ENCODE results near the gene NLRP10. TPM values are rescaled to one million over a fixed set of nuclear protein-coding genes. Genes with fewer than 3 reads are reported as not detected.

NLRP10 gene
- total RNA-seq, 1 experiment from 2014 or later, result 0.77 TPM

DNA sequence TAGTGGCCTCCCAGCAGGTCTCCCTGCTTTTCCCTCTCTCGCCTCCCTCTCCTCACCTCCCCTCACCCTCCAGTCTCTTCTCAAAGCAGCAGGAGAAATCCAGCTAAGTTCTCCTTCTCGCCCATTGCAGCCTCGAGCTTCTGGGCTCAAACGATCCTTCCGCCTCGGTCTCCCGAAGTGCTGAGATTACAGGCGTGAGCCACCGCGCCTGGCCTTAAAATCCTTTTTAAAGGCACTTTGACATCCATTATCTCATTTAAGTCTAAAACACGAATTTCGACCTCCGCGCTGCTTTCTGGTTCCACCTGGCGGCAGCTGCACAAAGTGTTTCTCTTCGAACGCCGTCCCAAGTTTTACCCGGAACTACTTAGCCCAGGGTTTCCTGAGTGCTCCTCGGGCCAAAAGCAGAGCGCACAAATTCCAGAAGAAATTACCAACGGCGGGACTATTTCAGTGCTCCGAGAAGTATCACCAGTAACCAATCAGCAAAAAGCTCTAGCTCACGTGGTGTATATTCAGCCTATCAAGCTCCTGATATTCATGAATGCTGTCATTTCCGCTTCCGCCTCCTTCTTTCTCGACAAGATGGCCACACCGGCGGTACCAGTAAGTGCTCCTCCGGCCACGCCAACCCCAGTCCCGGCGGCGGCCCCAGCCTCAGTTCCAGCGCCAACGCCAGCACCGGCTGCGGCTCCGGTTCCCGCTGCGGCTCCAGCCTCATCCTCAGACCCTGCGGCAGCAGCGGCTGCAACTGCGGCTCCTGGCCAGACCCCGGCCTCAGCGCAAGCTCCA lies 21.7 kb upstream of the NLRP10 start, which contains the start of gene EIF3F (continued):
- no peak for TF ChIP-seq ZBTB21 (CRISPR knock-in tag; IDR thresholded peaks at IDR 0.05; ENCODE audit: borderline replicate concordance)
- TF ChIP-seq, protein P1, sequence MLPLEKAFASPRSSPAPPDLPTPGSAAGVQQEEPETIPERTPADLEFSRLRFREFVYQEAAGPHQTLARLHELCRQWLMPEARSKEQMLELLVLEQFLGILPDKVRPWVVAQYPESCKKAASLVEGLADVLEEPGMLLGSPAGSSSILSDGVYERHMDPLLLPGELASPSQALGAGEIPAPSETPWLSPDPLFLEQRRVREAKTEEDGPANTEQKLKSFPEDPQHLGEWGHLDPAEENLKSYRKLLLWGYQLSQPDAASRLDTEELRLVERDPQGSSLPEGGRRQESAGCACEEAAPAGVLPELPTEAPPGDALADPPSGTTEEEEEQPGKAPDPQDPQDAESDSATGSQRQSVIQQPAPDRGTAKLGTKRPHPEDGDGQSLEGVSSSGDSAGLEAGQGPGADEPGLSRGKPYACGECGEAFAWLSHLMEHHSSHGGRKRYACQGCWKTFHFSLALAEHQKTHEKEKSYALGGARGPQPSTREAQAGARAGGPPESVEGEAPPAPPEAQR (CRISPR knock-in tag; IDR thresholded peaks at IDR 0.05), result no peak
- peak; percentile 78 for TF ChIP-seq ETV6 (CRISPR knock-in tag; IDR thresholded peaks at IDR 0.05)
- TF ChIP-seq NFYB (CRISPR knock-in tag; conservative IDR thresholded peaks at IDR 0.05; ENCODE audit: low read depth), result peak; percentile 81
- TF ChIP-seq IRF2 (CRISPR knock-in tag; IDR thresholded peaks at IDR 0.05; ENCODE audit: borderline replicate concordance, low read depth), result no peak
- no peak for TF ChIP-seq MXD4 (CRISPR knock-in tag; IDR thresholded peaks at IDR 0.05; ENCODE audit: borderline replicate concordance)
- TF ChIP-seq, protein P2, sequence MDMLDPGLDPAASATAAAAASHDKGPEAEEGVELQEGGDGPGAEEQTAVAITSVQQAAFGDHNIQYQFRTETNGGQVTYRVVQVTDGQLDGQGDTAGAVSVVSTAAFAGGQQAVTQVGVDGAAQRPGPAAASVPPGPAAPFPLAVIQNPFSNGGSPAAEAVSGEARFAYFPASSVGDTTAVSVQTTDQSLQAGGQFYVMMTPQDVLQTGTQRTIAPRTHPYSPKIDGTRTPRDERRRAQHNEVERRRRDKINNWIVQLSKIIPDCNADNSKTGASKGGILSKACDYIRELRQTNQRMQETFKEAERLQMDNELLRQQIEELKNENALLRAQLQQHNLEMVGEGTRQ (CRISPR knock-in tag; IDR thresholded peaks at IDR 0.05), result peak; percentile 97
- TF ChIP-seq SOX15 (CRISPR knock-in tag; IDR thresholded peaks at IDR 0.05), result no peak
- TF ChIP-seq GABPB1 (CRISPR knock-in tag; IDR thresholded peaks at IDR 0.05), result peak; percentile 60
- no peak for TF ChIP-seq PRRX2 (CRISPR knock-in tag; IDR thresholded peaks at IDR 0.05)
- TF ChIP-seq ZNF263 (CRISPR knock-in tag; IDR thresholded peaks at IDR 0.05; ENCODE audit: low read depth), result no peak
- TF ChIP-seq, protein P3, sequence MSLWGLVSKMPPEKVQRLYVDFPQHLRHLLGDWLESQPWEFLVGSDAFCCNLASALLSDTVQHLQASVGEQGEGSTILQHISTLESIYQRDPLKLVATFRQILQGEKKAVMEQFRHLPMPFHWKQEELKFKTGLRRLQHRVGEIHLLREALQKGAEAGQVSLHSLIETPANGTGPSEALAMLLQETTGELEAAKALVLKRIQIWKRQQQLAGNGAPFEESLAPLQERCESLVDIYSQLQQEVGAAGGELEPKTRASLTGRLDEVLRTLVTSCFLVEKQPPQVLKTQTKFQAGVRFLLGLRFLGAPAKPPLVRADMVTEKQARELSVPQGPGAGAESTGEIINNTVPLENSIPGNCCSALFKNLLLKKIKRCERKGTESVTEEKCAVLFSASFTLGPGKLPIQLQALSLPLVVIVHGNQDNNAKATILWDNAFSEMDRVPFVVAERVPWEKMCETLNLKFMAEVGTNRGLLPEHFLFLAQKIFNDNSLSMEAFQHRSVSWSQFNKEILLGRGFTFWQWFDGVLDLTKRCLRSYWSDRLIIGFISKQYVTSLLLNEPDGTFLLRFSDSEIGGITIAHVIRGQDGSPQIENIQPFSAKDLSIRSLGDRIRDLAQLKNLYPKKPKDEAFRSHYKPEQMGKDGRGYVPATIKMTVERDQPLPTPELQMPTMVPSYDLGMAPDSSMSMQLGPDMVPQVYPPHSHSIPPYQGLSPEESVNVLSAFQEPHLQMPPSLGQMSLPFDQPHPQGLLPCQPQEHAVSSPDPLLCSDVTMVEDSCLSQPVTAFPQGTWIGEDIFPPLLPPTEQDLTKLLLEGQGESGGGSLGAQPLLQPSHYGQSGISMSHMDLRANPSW (CRISPR knock-in tag; conservative IDR thresholded peaks at IDR 0.05; ENCODE audit: low read depth), result no peak
- TF ChIP-seq ZNF396 (CRISPR knock-in tag; IDR thresholded peaks at IDR 0.05; ENCODE audit: borderline replicate concordance), result no peak
- TF ChIP-seq SMAD3 (CRISPR knock-in tag; IDR thresholded peaks at IDR 0.05; ENCODE audit: borderline replicate concordance), result peak; percentile 64; the same call in 1 of the 2 replicates
- TF ChIP-seq ESRRA (CRISPR knock-in tag; IDR thresholded peaks at IDR 0.05; ENCODE audit: borderline replicate concordance), result peak; percentile 67; the same call in 1 of the 2 replicates
- 0 out of 2 replicates have a peak, but pooled peaks have one; percentile 27 for TF ChIP-seq CREB1 (CRISPR knock-in tag; IDR thresholded peaks at IDR 0.05)
- peak; percentile 63; the same call in 1 of the 2 replicates for TF ChIP-seq TEAD4 (CRISPR knock-in tag; IDR thresholded peaks at IDR 0.05)
- TF ChIP-seq ELF4 (CRISPR knock-in tag; IDR thresholded peaks at IDR 0.05; ENCODE audit: low read depth), result no peak

DNA sequence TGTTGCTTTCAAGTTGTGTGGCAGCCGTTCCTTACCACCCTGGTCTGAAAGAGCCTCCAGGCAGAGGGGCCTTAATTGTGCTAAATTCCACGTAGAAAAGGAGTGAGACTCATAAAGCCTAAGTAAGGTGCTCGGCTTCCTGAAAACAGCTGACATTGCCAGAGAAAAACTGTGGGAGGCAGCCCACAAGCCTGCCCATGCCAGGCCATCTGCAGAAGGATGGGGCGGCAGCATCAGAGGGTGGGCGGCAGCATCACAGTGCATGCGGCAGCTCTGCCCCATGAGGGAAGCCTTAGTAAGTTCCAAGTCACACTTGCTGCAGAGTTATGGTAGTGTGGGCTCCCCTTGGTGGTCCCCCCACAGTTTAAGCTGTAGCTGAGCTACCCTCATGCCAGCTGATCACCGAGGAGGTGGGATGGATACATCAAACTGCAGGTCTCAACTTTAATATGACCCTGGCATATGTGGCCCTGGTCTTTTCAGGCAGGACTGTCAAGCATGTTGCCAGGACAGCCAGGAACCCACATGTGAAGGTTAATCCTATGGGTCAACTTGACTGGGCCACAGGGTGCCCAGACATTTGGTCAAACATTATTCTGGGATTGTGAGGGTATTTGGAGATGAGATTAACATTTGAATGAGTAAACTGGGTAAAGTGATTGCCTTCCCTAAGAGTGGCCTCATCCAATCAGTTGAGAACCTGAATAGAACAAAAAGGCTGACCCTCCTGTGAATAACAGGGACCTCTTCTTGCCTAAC lies 18.8 kb upstream of the NLRP10 start:
- H3K9me3 Mint-ChIP-seq, result peaks cover 10% of the 10 kb centered on the region
- peaks cover 21% of the 10 kb centered on the region for H3K4me1 Mint-ChIP-seq
- TF ChIP-seq, protein P4, sequence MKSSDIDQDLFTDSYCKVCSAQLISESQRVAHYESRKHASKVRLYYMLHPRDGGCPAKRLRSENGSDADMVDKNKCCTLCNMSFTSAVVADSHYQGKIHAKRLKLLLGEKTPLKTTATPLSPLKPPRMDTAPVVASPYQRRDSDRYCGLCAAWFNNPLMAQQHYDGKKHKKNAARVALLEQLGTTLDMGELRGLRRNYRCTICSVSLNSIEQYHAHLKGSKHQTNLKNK (CRISPR knock-in tag; IDR thresholded peaks at IDR 0.05), result no peak
- peak; percentile 88; the same call in 1 of the 2 replicates for TF ChIP-seq ZNF416 (CRISPR knock-in tag; IDR thresholded peaks at IDR 0.05)
- CTCF ChIA-PET, result interaction anchor here (1.1 to 2.3 kb wide), 3 partner anchors 77 to 90 kb away, joined by 3 to 9 read pairs (median 3); no protein-coding TSS in a partner anchor
- no peaks in the 10 kb centered on the region for H3K27me3 Mint-ChIP-seq (ENCODE audit: low read depth)
- no peak overlapping the region for H3K27ac Mint-ChIP-seq
- H3K4me3 Mint-ChIP-seq, result no peak overlapping the region
- peaks cover 6% of the 10 kb centered on the region for H3K36me3 Mint-ChIP-seq
- no peak for ATAC-seq
- POLR2A ChIA-PET, result no interaction called here
- DNase-seq (ENCODE audit: low spot score), result no peak

Measured in WTC11 (cell line).